ENCODE data around the gene MEG3.

Gene MEG3

DNA sequence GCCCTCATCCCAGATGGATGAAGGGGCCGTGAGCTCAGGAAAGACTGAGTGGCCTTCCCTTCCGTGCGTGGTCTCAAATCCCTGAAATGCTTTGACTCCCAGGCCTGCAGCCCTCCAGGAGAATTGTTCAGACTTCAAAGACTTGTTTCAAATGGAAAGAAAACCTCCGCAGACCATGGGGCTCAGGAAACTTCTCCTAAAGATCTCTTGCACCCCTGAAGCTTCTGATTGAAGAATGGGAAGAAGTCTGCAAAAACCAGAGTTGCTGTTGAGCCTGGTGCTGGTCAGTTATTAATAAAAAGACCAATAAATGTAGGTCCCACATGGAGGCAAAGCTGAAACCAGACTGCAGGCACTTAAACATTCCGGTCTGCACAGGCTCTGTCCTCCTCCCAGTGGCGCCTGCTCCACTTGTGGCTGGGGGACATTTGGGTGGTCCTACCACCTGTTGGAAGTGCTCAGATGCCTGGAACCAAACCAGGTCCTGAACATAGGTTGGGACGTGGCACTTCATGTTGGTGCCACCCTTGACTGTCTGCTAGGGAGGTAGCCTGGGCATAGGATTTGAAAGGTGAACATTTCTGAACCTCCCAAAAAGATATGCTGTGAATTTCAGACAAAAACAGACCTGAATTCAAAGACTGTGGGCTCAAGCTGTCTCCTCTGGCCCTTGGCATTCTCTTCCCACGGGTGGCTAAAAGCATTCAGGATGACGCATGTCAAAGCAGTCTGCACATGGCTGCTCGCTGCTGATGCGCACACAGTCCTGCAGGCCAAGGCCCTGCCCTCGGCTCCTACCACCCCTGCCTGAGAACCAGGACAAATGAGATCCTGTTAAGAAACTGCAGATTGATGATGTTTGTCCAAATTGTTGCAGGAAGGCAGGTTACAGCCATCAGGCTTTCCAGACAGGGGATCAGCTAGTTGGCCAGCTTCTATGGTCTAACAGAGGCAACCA lies 36.2 kb upstream of the MEG3 start:
- H3K4me1 ChIP-seq (ENCODE audit: low read depth, poor library complexity, severe bottlenecking): no peaks in the 10 kb centered on the region
- H3K4me2 ChIP-seq: no peak overlapping the region
- no peak overlapping the region for H3K9ac ChIP-seq
- no peaks in the 10 kb centered on the region for H4K20me1 ChIP-seq (ENCODE audit: insufficient read depth)
- no peak overlapping the region for H3K4me3 ChIP-seq (IDR thresholded peaks at IDR 0.05; ENCODE audit: insufficient read depth, low read depth, low read length)
- H3K27me3 ChIP-seq (ENCODE audit: insufficient read depth, low read depth): no peaks in the 10 kb centered on the region
- no peak overlapping the region for H3K27ac ChIP-seq
- no peaks in the 10 kb centered on the region for H3K79me2 ChIP-seq (ENCODE audit: insufficient read depth, low read depth)
- TF ChIP-seq, protein P1, sequence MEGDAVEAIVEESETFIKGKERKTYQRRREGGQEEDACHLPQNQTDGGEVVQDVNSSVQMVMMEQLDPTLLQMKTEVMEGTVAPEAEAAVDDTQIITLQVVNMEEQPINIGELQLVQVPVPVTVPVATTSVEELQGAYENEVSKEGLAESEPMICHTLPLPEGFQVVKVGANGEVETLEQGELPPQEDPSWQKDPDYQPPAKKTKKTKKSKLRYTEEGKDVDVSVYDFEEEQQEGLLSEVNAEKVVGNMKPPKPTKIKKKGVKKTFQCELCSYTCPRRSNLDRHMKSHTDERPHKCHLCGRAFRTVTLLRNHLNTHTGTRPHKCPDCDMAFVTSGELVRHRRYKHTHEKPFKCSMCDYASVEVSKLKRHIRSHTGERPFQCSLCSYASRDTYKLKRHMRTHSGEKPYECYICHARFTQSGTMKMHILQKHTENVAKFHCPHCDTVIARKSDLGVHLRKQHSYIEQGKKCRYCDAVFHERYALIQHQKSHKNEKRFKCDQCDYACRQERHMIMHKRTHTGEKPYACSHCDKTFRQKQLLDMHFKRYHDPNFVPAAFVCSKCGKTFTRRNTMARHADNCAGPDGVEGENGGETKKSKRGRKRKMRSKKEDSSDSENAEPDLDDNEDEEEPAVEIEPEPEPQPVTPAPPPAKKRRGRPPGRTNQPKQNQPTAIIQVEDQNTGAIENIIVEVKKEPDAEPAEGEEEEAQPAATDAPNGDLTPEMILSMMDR (conservative IDR thresholded peaks at IDR 0.05; ENCODE audit: low read depth, low read length): no peak
- no peak overlapping the region for H2AFZ ChIP-seq (ENCODE audit: low read depth)
- H3K36me3 ChIP-seq (ENCODE audit: insufficient read depth): no peaks in the 10 kb centered on the region

DNA sequence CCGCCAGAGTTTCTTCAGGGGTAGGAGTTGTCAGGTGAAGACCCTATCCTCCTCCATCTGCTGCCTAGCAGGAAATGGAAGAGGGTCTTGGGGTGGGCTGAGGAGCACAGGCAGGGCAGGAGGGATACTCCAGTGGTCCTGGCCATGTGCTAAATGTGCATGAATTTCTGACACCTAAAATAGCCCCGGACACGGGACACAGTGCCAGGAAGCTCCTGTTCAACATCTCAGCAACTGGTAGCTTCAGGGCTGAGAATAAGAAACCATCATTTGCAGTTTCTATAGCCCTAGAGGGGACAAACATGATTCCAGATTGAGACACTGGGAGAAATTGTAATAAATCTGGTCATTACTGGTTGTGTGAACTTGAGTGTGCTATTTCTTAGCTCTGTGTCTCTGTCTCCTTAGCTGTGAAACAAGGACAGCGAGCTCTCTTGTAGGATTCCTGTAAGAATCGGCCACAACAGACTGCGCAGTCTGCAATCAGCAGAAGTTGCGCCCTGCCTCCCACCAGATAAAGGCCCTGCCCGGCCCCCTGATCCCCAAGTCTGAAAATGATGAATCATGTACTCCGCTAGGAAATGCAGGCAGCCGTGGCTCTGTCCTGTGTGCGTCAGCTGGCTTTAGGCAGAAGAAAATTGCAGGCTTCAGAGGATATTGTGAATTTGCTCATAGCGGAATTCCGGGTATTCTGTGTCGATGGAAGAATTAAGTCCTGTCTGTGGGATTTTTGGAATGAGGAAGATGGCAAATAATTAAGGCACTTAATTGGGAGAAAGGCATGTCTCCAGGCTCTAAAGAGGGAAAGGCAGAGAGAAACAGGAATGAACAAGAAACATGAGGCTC lies 35.2 kb upstream of the MEG3 start:
- Histone ChIP-seq H3K79me2 (ENCODE audit: insufficient read depth, low read depth) (no peaks in the 10 kb centered on the region), H3K4me3 (IDR thresholded peaks at IDR 0.05; ENCODE audit: insufficient read depth, low read depth, low read length) (no peak overlapping the region), H4K20me1 (ENCODE audit: insufficient read depth) (no peaks in the 10 kb centered on the region), H3K4me2 (no peak overlapping the region), H3K9ac (no peak overlapping the region), H3K36me3 (ENCODE audit: insufficient read depth) (no peaks in the 10 kb centered on the region), H2AFZ (ENCODE audit: low read depth) (no peak overlapping the region), H3K4me1 (ENCODE audit: low read depth, poor library complexity, severe bottlenecking) (no peaks in the 10 kb centered on the region), H3K27ac (no peak overlapping the region), H3K27me3 (ENCODE audit: insufficient read depth, low read depth) (no peaks in the 10 kb centered on the region)
- TF ChIP-seq, protein P1 (conservative IDR thresholded peaks at IDR 0.05; ENCODE audit: low read depth, low read length): no peak

DNA sequence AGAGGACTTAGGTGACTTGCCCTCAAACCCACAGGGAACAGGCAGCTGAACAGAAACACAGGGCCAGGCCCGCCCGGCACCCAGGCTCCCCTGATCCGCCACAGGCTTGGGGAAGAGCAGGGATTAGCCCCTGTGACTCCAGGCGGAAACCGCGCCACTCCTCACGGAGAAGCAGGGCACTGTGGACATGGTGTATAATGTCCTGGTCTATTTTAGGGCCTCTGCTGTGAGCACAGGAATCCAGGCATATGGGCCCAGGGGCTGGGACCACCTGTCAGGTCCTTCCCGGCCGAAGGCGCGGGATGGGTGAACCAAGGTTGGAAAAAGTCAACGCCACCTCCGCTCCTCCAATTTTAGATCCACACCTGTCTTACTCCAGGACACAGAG lies 34.6 kb upstream of the MEG3 start:
- Histone ChIP-seq H3K27ac (no peak overlapping the region), H3K4me3 (IDR thresholded peaks at IDR 0.05; ENCODE audit: insufficient read depth, low read depth, low read length) (no peak overlapping the region), H3K79me2 (ENCODE audit: insufficient read depth, low read depth) (no peaks in the 10 kb centered on the region), H3K27me3 (ENCODE audit: insufficient read depth, low read depth) (no peaks in the 10 kb centered on the region), H3K4me2 (no peak overlapping the region), H3K36me3 (ENCODE audit: insufficient read depth) (no peaks in the 10 kb centered on the region), H3K4me1 (ENCODE audit: low read depth, poor library complexity, severe bottlenecking) (no peaks in the 10 kb centered on the region), H3K9ac (no peak overlapping the region), H2AFZ (ENCODE audit: low read depth) (no peak overlapping the region), H4K20me1 (ENCODE audit: insufficient read depth) (no peaks in the 10 kb centered on the region)
- TF ChIP-seq, protein P1 (conservative IDR thresholded peaks at IDR 0.05; ENCODE audit: low read depth, low read length): no peak

DNA sequence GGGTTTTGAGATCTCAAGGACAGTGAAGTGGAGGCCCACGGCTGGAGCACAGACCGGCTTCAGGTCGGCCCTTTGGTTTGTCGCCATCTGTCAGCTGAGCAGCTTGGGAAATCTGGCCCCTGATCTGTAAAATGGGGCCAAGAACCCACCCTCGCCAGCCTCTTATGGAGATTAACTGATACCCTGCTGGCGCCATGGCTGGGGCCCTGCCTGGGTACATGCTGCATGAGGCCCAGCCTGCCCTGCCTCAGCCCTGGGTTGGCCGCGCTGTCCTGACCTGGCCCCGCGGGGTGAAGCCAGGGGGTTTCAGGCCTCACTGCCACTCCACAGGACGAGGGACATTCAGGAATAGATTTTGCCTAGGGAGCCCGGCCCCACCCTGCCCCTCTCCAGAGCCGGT lies 33.9 kb upstream of the MEG3 start:
- Histone ChIP-seq H3K36me3 (ENCODE audit: insufficient read depth) (no peaks in the 10 kb centered on the region), H3K9ac (no peak overlapping the region), H2AFZ (ENCODE audit: low read depth) (no peak overlapping the region), H3K27me3 (ENCODE audit: insufficient read depth, low read depth) (no peaks in the 10 kb centered on the region), H3K27ac (no peak overlapping the region), H4K20me1 (ENCODE audit: insufficient read depth) (no peaks in the 10 kb centered on the region), H3K79me2 (ENCODE audit: insufficient read depth, low read depth) (no peaks in the 10 kb centered on the region), H3K4me3 (IDR thresholded peaks at IDR 0.05; ENCODE audit: insufficient read depth, low read depth, low read length) (no peak overlapping the region), H3K4me1 (ENCODE audit: low read depth, poor library complexity, severe bottlenecking) (no peaks in the 10 kb centered on the region), H3K4me2 (no peak overlapping the region)
- TF ChIP-seq, protein P1 (conservative IDR thresholded peaks at IDR 0.05; ENCODE audit: low read depth, low read length): no peak
